Measurements from ENCODE around the gene FANCC. TPM values are rescaled to one million over a fixed set of nuclear protein-coding genes. Genes with fewer than 3 reads are reported as not detected.
"Not testable (repeated sequence)": the region's sequence is repeated elsewhere in the genome, so short reads cannot be mapped to it uniquely, and the experiment has no call there.

FANCC gene
- polyA plus RNA-seq, 3 donors: 21.1 to 22.3 (median 22.3) TPM

DNA sequence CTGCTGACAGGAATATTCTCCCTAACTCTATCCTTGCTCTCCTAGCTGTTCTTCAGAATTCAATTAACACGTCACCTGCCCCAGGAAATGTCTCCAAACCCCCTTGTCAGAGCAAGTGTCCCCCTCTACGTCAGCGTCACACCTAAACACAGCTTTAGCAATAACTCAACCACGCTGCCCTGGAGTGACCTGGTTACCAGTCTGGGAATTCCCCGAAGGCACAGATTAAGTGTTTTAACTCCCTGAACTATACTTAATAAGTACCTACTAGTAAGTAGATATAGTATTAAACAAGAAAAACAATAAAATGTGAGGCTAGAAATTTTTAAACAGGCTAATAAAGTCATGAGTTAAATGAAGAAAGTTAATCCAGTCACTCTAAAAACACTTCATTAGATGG is 78.4 kb downstream of the FANCC start:
- DNase-seq (ENCODE audit: low read depth in 3 of 3, low spot score in 2 of 3): no peak

DNA sequence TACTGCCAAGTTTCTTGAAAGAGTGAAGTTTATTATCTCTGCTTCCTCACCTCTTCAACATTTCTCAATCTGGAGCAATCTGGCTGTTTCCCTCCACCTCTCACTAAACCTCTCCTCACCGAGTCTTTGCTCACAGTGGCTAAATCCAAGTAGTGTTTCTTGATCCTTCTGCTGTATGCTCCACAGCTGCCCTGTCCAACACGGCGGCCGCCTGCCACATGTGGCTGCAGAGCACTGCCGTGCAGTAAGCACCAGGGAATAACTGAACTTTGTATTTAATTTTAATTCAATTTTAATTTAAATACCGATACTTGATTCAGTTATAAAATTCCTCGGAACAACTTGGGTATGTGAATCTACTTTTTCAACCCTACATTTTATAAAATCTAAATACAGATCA is 80.2 kb downstream of the FANCC start:
- DNase-seq (ENCODE audit: low read depth in 3 of 3, low spot score in 2 of 3): no peak

DNA sequence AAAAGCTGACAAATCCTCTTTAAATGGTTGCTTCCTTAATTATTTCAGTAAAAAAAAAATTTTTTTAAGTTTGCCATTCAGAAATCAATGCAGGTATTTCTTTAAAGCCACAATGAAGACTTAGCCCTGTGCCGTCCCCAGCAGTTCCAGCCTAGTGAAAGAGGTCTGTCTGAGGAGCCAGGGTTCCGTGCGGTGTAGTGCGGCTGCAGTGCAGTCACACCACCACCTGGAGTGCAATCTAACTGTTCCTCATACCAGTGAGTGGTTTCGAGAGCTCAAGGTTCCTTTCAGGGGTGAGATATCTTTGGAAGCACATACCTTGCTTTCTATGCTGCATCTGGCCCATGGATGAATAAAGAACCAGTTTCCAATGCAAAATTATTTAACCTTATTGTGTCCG is 87.5 kb downstream of the FANCC start:
- DNase-seq (ENCODE audit: low read depth in 3 of 3, low spot score in 2 of 3): no peak

DNA sequence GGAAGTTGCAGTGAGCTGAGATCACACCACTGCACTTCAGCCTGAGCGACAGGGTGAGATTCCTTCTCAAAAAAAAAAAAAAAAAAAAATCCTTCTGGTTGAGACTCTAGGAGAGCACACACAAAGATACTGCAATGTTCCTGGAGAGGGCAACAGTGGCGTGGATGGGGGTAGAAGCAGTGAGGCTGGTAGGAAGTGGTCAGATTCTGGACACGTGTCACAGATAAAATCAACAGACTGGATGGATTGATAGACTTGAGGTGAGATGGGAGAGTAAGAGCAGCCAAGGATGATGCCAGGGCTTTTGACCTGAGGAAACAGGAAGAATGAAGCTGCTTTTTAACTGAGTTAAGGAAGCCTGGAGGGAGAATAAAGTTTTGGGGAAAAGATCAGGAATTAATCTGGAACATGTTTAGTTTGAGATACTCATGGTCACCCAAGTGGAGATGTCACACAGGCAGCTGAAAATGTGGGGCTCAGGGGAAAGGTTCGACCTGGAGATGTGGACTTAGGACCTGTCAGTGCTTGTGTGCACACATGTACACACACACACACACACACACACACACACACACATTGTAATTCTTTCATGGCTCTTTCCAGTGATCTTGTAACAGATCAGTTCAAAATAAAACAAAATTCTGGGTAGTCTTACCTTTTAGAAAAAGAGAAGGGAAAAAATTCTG is 88.1 kb downstream of the FANCC start:
- no peak for DNase-seq (ENCODE audit: low read depth in 3 of 3, low spot score in 2 of 3)

DNA sequence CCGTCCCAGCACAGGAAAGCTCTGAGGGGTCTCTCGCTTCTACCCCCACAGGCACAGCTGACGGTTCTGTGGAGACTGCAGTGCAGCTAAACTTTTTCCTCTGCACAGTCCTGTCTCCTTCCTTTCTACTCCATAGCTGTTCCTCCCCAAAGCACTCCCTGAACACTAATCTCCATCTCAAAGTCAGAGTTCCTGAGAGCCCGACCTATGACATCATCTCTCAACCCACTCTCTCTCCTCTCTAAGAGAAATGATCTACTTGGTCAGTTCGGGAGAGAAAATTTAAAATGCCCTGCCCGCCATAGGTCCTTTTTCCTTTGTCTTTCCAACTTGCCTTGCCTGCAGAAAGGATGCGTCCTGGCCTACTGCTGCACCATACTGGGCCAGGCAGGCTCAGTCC is 90.6 kb downstream of the FANCC start:
- no peak for DNase-seq (ENCODE audit: low read depth in 3 of 3, low spot score in 2 of 3)

DNA sequence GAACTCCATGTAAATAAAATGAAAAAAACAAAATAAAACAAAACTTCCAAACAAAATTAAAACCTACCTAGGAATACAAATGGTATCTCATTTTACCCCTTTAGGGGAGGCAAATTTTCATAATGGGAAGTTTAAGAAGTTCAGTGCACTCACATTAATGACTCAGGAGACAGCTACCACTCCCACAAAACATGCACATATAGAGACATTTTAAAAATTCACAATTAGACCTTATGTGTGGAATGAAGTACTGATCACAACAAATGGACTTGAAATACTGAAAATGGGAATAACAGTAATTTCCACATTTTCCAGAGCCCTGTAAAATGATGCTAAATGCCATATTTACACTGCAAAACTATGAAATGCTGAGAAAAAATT is 91.8 kb downstream of the FANCC start:
- no peak for DNase-seq (ENCODE audit: low read depth in 3 of 3, low spot score in 2 of 3)

DNA sequence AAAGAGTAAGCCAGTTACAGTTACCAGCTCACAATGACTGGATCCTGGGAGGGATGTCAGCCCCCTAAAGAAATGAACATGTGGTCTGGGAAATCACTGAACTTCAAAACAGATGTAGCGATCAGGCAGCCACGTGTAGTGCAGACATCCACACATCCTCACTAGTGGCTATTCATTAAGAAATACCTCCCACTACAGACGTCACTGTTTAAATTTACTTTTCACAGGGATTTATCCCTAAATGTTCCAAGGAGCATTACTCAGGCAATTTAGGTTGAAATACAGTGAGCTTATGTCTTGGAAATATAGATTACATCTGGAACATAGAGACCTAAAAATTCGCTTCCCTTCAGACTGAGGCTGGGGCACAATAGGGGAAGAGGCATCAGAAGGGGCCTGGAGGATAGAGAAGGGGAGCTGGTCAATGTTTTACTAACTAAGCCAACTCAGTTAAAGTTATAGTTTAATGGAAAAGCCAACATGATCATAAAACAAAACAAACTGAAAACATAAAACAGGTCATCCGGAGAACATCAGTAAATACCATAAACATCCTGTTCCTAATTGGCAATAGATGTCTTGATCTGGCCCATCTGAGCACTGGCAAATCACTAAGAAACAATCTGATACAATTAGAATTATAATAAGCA is 92.3 kb downstream of the FANCC start:
- no peak for DNase-seq (ENCODE audit: low read depth in 3 of 3, low spot score in 2 of 3)

DNA sequence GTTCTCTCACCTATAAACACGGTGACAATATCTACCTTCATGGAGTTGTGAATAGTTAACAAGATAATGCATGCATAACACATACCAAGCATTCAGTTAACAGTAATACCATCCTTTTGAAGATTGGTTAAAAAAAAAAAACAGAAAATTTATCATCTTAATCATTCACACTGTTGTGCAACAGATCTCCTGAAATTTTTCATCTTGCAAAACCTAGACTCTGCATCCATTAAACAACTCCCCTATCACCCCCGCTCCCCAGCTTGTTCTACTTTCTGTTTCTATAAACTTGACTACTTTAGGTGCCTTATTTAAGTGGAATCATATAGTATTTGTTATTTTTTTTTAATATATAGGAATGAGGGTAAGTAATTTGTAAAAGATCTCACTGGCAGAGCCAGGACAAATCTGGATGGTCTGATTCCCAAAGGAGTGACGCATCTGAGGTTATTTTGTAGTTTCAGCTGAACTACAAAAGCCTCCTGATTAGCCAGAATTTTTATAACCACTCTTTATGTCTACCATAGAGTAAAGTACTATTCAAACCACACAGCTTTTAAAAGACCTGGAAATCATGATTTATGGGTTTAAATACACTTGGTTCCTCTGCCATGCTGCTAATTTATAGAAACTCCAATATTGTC is 93.0 kb downstream of the FANCC start:
- DNase-seq (ENCODE audit: low read depth in 3 of 3, low spot score in 2 of 3): no peak

DNA sequence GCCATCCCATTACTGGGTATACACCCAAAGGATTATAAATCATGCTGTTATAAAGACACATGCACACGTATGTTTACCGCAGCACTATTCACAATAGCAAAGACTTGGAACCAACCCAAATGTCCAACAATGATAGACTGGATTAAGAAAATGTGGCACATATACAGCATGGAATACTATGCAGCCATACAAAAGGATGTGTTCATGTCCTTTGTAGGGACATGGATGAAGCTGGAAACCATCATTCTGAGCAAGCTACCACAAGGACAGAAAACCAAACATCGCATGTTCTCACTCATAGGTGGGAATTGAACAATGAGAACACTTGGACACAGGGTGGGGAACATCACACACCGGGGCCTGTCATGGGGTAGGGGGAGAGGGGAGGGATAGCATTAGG is 97.2 kb downstream of the FANCC start:
- not testable (repeated sequence) for DNase-seq (ENCODE audit: low read depth in 3 of 3, low spot score in 2 of 3)

DNA sequence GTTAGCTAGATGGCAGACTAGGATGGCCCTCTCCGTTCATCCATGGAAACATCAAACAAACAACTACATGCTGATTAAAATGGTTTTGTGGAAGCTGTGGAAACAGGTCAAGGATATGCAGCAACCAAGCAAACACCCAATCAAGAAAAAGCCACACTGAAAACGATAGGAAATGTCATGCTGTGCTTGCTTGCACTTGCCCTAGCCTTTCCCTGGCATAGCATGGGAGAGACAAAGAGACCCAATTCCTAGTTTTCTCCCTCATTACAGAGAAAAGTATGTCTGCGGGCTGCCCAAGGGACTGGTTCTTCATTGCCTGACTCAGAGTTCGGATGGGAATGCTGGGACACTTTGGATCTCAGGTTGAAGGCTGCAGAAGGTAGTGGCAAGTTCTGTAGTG is 98.7 kb downstream of the FANCC start:
- DNase-seq (ENCODE audit: low read depth in 3 of 3, low spot score in 2 of 3): no peak

DNA sequence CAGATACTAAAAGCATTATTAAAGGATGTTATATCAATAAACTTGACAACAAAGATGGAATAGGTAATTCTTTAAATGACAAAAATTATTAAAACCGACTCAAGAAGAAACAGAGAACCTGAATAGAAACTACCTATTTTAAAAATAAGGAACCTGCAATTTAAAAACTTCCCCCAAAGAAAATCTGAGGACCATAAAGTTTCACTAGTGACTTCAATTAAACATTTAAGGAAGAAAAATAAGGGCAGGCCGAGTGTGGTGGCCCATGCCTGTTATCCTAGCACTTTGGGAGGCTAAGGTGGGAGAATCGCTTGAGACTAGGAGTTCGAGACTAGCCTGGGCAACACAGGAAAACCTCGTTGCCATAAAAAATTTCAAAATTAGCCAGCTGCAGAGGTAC is 99.6 kb downstream of the FANCC start:
- DNase-seq (ENCODE audit: low read depth in 3 of 3, low spot score in 2 of 3): no peak

DNA sequence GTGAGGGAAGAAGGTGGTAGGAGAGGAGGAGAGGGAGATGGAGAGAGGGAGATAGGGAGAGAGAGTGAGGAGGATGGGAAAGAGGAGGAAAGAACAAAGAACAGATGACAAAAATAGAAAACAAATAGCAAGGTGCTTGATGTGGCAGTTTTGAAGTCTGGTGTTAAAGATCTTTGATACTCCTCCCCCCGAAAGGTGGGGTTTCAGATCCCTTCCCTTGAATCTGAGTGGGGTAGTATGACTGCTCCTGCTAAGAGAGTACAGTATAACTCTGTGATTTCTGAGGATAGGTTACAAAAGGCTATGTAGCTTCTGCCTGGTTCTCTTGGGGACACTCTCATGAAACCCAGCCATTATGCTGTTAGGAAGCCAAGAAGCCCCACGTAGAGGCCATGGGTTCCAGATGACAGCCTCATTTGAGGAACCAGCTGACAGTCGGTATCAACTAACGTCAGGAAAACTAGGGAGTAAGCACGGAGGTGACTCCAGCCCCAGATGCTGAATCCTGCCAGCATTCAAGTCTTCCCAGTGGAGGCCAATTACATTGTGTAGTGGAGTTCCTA is 102.1 kb downstream of the FANCC start:
- no peak for DNase-seq (ENCODE audit: low read depth in 3 of 3, low spot score in 2 of 3)

DNA sequence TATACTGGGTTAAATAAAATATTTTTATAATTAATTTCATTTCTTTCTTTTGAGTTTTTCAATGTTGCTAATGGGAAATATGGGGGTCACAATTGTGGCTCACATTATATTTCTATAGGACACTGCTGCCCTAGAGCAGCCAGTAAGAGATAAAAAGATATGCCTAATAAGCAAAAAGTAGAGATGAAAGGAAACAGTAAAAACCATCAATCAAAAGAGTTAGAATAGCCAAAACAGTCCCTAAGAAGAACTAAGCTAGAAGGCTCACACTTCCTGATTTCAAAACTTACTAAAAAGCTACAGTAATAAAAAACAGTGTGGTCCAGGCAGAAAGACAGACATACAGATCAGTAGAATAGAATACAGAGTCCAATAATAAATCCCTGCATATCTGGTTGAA is 104.4 kb downstream of the FANCC start:
- DNase-seq (ENCODE audit: low read depth in 3 of 3, low spot score in 2 of 3): no peak

DNA sequence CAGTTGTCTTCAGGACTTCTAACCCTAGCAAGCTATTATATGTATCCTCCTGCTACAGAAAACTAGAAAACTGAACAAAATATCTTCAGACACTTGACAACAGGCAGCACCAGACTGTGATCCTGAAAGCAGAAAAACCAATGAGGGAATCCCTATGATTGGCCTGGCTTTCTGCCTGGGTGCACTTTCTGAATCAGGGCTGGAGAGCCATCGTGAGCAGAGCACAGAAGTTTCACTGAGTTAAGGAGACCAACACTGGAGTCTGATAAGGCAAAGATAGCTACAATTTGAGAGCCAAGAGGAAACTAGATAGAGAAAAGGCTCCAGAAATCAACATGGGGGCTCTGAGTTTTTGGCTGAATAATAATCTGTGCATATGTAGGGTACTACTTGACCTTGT is 106.5 kb downstream of the FANCC start:
- DNase-seq (ENCODE audit: low read depth in 3 of 3, low spot score in 2 of 3): no peak

DNA sequence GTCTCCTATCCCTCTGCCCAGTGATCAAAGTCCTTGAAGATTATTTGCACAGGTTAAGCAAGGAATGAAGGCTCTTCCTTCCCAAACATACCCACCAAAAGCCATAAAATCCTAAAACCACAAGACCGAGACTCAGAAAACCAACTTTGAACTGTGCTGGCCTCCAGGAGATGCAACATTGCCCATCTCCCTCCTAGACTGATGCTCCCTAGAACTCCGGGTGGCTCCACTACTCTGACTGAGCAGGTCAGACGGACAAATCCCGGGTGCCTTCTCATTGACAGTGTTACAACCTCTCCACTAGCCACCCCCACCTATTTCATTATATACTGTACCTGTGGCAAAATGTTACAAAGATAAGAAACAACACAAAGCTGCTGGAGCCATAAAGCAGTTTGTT is 110.1 kb downstream of the FANCC start:
- no peak for DNase-seq (ENCODE audit: low read depth in 3 of 3, low spot score in 2 of 3)

DNA sequence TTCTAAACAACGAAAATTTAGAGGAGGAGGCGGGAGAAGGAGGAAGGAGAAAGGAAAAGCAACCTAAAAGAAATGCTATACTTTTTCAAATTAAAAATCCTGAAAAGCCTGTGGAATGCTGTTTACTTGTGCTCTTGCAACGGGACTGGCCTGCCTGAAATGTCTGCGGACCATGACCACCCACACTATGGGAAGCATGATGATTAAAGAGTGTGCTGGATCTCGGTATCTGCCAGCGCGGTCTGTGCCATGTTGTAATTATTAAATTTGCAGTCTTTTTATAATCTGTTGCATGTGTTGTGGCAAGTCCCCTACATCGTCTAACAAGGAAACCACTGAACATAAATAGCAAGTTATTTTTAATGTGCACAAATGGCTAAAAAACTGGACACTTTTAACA is 111.4 kb downstream of the FANCC start:
- no peak for DNase-seq (ENCODE audit: low read depth in 3 of 3, low spot score in 2 of 3)

DNA sequence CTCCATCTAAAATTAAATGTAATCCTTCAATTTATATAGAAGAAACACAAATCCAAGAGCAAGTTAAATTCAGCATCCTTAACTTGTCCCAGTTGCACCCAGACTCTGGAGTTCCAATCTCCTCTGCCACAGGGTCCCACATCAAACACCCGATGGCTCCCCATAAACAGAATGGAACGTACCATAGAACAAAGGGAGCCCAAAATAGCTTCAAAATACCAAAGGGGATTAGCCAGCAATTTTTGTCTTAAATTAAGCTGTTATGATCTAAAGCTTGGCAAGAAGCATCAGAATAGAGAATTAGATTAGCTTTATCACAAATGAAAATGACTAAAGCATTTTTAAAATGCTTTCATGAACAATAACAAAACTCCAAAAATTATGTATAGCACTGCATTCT is 112.8 kb downstream of the FANCC start:
- DNase-seq (ENCODE audit: low read depth in 3 of 3, low spot score in 2 of 3): no peak

DNA sequence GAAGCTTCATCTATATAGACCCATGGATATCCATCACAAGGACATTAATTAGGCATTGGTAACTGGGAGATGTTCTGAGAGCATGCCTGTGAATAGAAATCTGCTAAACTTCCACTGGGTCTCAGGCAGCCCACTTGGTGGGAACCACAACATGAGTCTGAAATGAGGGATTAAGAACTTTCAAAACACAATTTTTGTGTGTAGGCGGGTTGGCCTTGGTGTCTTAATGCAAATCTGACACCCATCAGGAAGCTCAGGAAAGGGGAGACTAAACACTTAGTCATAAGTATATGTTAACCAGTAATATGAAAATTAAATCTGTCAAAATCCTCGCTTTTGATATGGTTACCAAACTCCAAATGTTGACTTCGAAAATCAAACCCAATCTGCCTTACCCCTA is 113.2 kb downstream of the FANCC start:
- DNase-seq (ENCODE audit: low read depth in 3 of 3, low spot score in 2 of 3): no peak

DNA sequence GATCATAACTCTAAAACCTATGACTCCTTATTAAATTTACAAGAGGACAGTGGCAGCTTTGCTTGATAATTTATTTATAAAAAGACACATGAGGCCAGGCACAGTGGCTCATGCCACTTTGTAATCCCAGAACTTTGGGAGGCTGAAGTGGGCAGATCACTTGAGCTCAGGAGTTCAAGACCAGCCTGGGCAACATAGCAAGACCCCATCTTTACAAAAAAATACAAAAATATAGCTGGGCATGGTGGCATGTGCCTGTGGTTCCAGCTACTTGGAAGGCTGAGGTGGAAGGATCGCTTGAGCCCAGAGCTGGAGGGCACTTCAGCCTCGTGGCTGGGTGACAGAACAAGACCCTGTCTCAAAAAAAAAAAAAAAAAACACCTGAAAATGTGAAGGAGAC is 114.5 kb downstream of the FANCC start:
- not testable (repeated sequence) for DNase-seq (ENCODE audit: low read depth in 3 of 3, low spot score in 2 of 3)

DNA sequence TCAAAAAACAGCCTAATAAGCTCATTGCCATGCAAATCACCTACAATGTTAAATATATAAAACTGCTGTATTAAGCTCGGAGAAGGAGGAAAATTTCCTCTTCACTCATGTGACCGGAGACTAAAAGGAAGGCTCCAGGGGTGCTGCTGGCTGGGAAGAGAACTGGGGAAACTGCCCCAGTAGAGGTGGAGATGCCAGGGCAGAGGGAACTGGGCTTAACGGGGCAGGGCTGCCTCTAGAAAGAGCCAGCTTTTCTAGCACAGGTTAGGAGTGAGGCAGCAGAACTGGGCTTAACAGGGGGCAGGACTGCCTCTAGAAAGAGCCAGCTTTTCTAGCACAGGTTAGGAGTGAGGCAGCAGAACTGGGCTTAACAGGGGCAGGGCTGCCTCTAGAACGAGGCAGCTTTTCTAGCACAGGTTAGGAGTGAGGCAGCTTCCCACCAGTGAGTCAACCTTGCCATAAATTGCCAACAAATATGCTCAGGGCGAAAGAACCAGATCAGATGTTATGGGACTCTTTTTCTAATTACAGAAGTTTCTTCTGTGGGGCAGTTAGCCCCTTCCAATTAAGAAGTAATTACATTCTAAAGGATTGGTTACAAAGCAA is 115.3 kb downstream of the FANCC start:
- no peak for DNase-seq (ENCODE audit: low read depth in 3 of 3, low spot score in 2 of 3)

DNA sequence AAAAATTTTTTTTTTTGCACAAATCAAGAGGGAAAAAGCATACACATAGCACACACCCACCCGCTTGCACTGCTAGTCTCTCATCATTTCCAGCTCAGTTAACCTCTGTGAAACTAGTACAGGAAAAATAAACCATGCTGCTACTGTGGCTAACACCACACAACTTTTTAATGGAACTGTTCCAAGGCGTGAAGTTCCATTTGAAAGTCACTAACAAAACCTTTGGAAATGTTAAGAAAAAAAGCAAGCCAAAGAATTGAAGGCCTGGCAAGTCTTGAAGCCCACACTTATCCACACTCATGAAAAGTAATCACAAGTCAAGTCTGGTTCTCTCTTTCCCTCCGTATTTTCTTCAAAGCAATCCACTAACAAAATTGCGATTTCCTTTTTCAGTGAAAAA is 116.3 kb downstream of the FANCC start:
- no peak for DNase-seq (ENCODE audit: low read depth in 3 of 3, low spot score in 2 of 3)

All from right renal cortex interstitium (tissue), 3 donors.